Loucy (cell line): ENCODE measurements around the gene PACRG.

ENCODE experiments used
- CTCF ChIP-seq: fragments of 200-600 bp; sonication (generic); conservative IDR thresholded peaks from 2 replicates; pipeline ENCODE4 v1.5.1; 2014; ENCODE audit warnings: mild to moderate bottlenecking, antibody characterized with exemption, low read length
- EZH2phosphoT487 ChIP-seq: fragments of 200-600 bp; IDR thresholded peaks from 2 replicates; pipeline ENCODE4 v1.6.1; 2018; ENCODE audit warnings: antibody characterized with exemption, mild to moderate bottlenecking, moderate library complexity, borderline replicate concordance

GRCh38 chr6:163354085-163354484 lies 626.3 kb downstream of the PACRG start:
- TF ChIP-seq CTCF (no peak), EZH2phosphoT487 (no peak)
